Breast epithelium (tissue), 3 donors: Measurements from ENCODE around the gene G0S2.

Experiments used
- CTCF ChIP-seq, 3 donors: fragments of 450-650 bp; IDR thresholded peaks; one replicate each; pipeline ENCODE4 v1.5.1; 2016 to 2017; ENCODE audit warnings: antibody characterized with exemption in 3 of 3, mild to moderate bottlenecking in 3 of 3, moderate library complexity in 3 of 3
- POLR2A ChIP-seq: fragments of 450-650 bp; IDR thresholded peaks from one replicate; pipeline ENCODE4 v1.6.1; 2016; ENCODE audit warnings: antibody characterized with exemption, mild to moderate bottlenecking, moderate library complexity

- TF ChIP-seq CTCF (IDR thresholded peaks at IDR 0.05) (no peak), POLR2A (no peak)
These were observed 12.3 kb upstream of the G0S2 start for GRCh38 chr1:209662879-209663327.
